ENCODE data around the gene CORO2A. TPM values are rescaled to one million over a fixed set of nuclear protein-coding genes. Genes with fewer than 3 reads are reported as not detected.
"Not testable (repeated sequence)": the region's sequence is repeated elsewhere in the genome, so short reads cannot be mapped to it uniquely, and the experiment has no call there.

The CORO2A gene
- total RNA-seq, 2 donors from 2014 or later, result 0.66 to 1.3 TPM

GRCh38 chr9:98121058-98121457 lies 71.4 kb downstream of the CORO2A start:
- Histone ChIP-seq H3K4me3 (no peak overlapping the region), H3K4me1 (peaks cover 15% of the 10 kb centered on the region), H3K27me3 (no peaks in the 10 kb centered on the region), H3K27ac (no peak overlapping the region), H3K9me3 (no peaks in the 10 kb centered on the region), H3K36me3 (replicated peaks in 1 of 2; ENCODE audit: insufficient read depth in 1 of 2, low read depth in 2 of 2) (no peaks in the 10 kb centered on the region)
- DNase-seq (no peak), ATAC-seq (no peak)
- 36 to 44% methylated on average over 3 of the region's 3 CpGs for WGBS, 2 donors
- intact Hi-C loops (cut with DNase I), result no loop called here
- TF ChIP-seq CTCF (IDR thresholded peaks at IDR 0.05) (no peak), POLR2A (IDR thresholded peaks at IDR 0.05) (no peak)

- intact Hi-C loops (cut with DNase I), result no loop called here
- no peak overlapping the region for H3K27ac ChIP-seq
- no peaks in the 10 kb centered on the region for H3K9me3 ChIP-seq
- 63 to 68% methylated on average over 3 of the region's 3 CpGs for WGBS, 2 donors
- H3K4me3 ChIP-seq, result no peak overlapping the region
- TF ChIP-seq CTCF (IDR thresholded peaks at IDR 0.05), result no peak
- TF ChIP-seq POLR2A (IDR thresholded peaks at IDR 0.05), result no peak
- H3K4me1 ChIP-seq, result peaks cover 15% of the 10 kb centered on the region
- DNase-seq, result no peak
- ATAC-seq, result no peak
- no peaks in the 10 kb centered on the region for H3K36me3 ChIP-seq (replicated peaks in 1 of 2; ENCODE audit: insufficient read depth in 1 of 2, low read depth in 2 of 2)
- H3K27me3 ChIP-seq, result no peaks in the 10 kb centered on the region
Observed at GRCh38 chr9:98120476-98120875, 72.0 kb downstream of the CORO2A start.

GRCh38 chr9:98118640-98119601 lies 73.5 kb downstream of the CORO2A start, which contains the start of gene TRIM14:
Gene TRIM14, minus strand, starts transcription at chr9:98119222. Its CDS starts 34 bp downstream, at chr9:98119188.
- no peaks in the 10 kb centered on the region for H3K36me3 ChIP-seq (replicated peaks in 1 of 2; ENCODE audit: insufficient read depth in 1 of 2, low read depth in 2 of 2)
- WGBS, 2 donors, result 0 to 3% methylated on average over 2 to 62 of the region's 71 CpGs
- peak within 1 kb of the TSS in 3 of 4 donors; percentile 39 to 63 (median 52) for H3K27ac ChIP-seq
- TF ChIP-seq POLR2A (IDR thresholded peaks at IDR 0.05) (peak in 1 of 3 donors; percentile 22), CTCF (IDR thresholded peaks at IDR 0.05) (no peak)
- intact Hi-C loops (cut with DNase I), result no loop called here
- DNase-seq (peak; percentile 35 to 63 (median 51)), ATAC-seq (peak; percentile 69)
- peak within 1 kb of the TSS; percentile 24 to 90 for H3K4me3 ChIP-seq
- no peaks in the 10 kb centered on the region for H3K27me3 ChIP-seq
- H3K4me1 ChIP-seq, result peaks cover 15% of the 10 kb centered on the region
- H3K9me3 ChIP-seq, result no peaks in the 10 kb centered on the region

- H3K9me3 ChIP-seq, result no peaks in the 10 kb centered on the region
- H3K36me3 ChIP-seq (replicated peaks in 1 of 2; ENCODE audit: insufficient read depth in 1 of 2, low read depth in 2 of 2), result no peaks in the 10 kb centered on the region
- ATAC-seq, result peak; percentile 58
- 41 to 74% methylated on average over 5 of the region's 5 CpGs for WGBS, 2 donors
- H3K27ac ChIP-seq, result peak overlapping the region in 3 of 4 donors; percentile 39 to 63 (median 52)
- H3K4me1 ChIP-seq, result peaks cover 15% of the 10 kb centered on the region
- peak; percentile 39 to 60 (median 57) for DNase-seq
- no peak for TF ChIP-seq CTCF (IDR thresholded peaks at IDR 0.05)
- no peak for TF ChIP-seq POLR2A (IDR thresholded peaks at IDR 0.05)
- peak overlapping the region in 1 of 2 donors; percentile 90 for H3K4me3 ChIP-seq
- intact Hi-C loops (cut with DNase I), result no loop called here
- no peaks in the 10 kb centered on the region for H3K27me3 ChIP-seq
Observed at GRCh38 chr9:98117984-98118639, 74.3 kb downstream of the CORO2A start.

- 94% methylated on average over 6 of the region's 6 CpGs for WGBS, 2 donors
- H3K36me3 ChIP-seq (replicated peaks in 1 of 2; ENCODE audit: insufficient read depth in 1 of 2, low read depth in 2 of 2); H3K9me3 ChIP-seq; DNase-seq; H3K27ac ChIP-seq; ATAC-seq; H3K27me3 ChIP-seq; H3K4me3 ChIP-seq; intact Hi-C loops (cut with DNase I): not testable (repeated sequence)
- peaks cover 15% of the 10 kb centered on the region for H3K4me1 ChIP-seq
Observed at GRCh38 chr9:98117097-98117496, 75.3 kb downstream of the CORO2A start.

Data from body of pancreas (tissue), 4 donors.